H1 (cell line): ENCODE data around the gene FLT3. TPM values are rescaled to one million over a fixed set of nuclear protein-coding genes. Genes with fewer than 3 reads are reported as not detected.

Experiments
- CTCF ChIA-PET: fragments of 300-600 bp; sonication (Branson Sonifier 250); formaldehyde crosslinking; loops from one replicate; lab custom pipeline; 2021; ENCODE audit not compliant: partially characterized antibody; lab: Charles Lee
- POLR2A ChIA-PET: fragments of 300-600 bp; sonication (Branson Sonifier 250); formaldehyde crosslinking; loops from one replicate; lab custom pipeline; 2021; ENCODE audit warnings: inconsistent platforms; ENCODE audit not compliant: partially characterized antibody; lab: Charles Lee
- DNase-seq, 2 experiments: peaks; one replicate each; pipeline versions ENCODE4 v3.0.0 to v3.0.0-alpha.2; 2010 to 2022; ENCODE audit warnings: low spot score in 2 of 2, low read depth in 1 of 2, mixed read lengths in 1 of 2
- FAIRE-seq: peaks from 2 replicates; lab custom pipeline; 2011; peaks lifted over from hg19 to GRCh38; lab: Jason Lieb, UNC
- H2AFZ ChIP-seq: 2 replicates; pipeline ENCODE4 v1.8.1; 2012; ENCODE audit warnings: low read length, inconsistent platforms
- H2AK5ac ChIP-seq: 2 replicates; pipeline ENCODE4 v1.6.1; 2013; ENCODE audit warnings: low read depth, low read length
- H2BK120ac ChIP-seq: replicated peaks from 2 replicates; pipeline ENCODE3; 2013; ENCODE audit warnings: low read depth, low read length, inconsistent platforms
- H2BK12ac ChIP-seq: 2 replicates; pipeline ENCODE4 v1.6.1; 2013; ENCODE audit warnings: low read depth, low read length
- H2BK15ac ChIP-seq: 2 replicates; pipeline ENCODE4 v1.6.1; 2013; ENCODE audit warnings: low read length
- H2BK20ac ChIP-seq: 2 replicates; pipeline ENCODE4 v1.6.1; 2013; ENCODE audit warnings: low read length
- H2BK5ac ChIP-seq: 2 replicates; pipeline ENCODE4 v1.6.1; 2013; ENCODE audit warnings: low read depth, low read length
- H3K14ac ChIP-seq: 2 replicates; pipeline ENCODE4 v1.6.1; 2013; ENCODE audit warnings: inconsistent platforms; ENCODE audit not compliant: insufficient read length
- H3K18ac ChIP-seq: 2 replicates; pipeline ENCODE4 v1.6.1; 2013; ENCODE audit warnings: low read length; ENCODE audit errors: extremely low read depth
- H3K23ac ChIP-seq: 2 replicates; pipeline ENCODE4 v1.6.1; 2013; ENCODE audit warnings: inconsistent platforms; ENCODE audit not compliant: insufficient read length
- H3K23me2 ChIP-seq: 2 replicates; pipeline ENCODE4 v1.6.1; 2013; ENCODE audit warnings: low read depth, low read length
- H3K27ac ChIP-seq: 2 replicates; pipeline ENCODE4 v1.6.1; 2011; ENCODE audit warnings: low read depth, low read length, inconsistent platforms
- H3K27me3 ChIP-seq, 4 experiments: replicated peaks in 1 of 4; 1 replicate in 1 of 4; 2 replicates in 3 of 4; pipeline versions ENCODE4 v1.6.1 to v1.8.1; 2011 to 2013; ENCODE audit warnings: low read length in 3 of 4, mild to moderate bottlenecking in 3 of 4, inconsistent platforms in 2 of 4, mixed read lengths in 2 of 4, moderate library complexity in 1 of 4; ENCODE audit not compliant: control insufficient read depth in 3 of 4, insufficient read depth in 3 of 4; ENCODE audit errors: extremely low read depth in 1 of 4
- H3K36me3 ChIP-seq, 4 experiments: 2 replicates each; pipeline versions ENCODE4 v1.6.1 to v1.8.1; 2011 to 2013; ENCODE audit warnings: mild to moderate bottlenecking in 4 of 4, low read length in 3 of 4, moderate library complexity in 2 of 4, control low read depth in 1 of 4, inconsistent platforms in 1 of 4; ENCODE audit not compliant: insufficient read depth in 4 of 4, control insufficient read depth in 2 of 4
- H3K4ac ChIP-seq: replicated peaks from 2 replicates; pipeline ENCODE3; 2013; ENCODE audit warnings: low read length, low read depth, mixed read lengths, inconsistent platforms; ENCODE audit not compliant: insufficient read length
- H3K4me1 ChIP-seq, 4 experiments: replicated peaks in 1 of 4; 1 replicate in 1 of 4; 2 replicates in 3 of 4; pipeline versions ENCODE4 v1.6.1 to v1.8.1; 2011 to 2013; ENCODE audit warnings: low read length in 3 of 4, inconsistent platforms in 2 of 4, mixed read lengths in 1 of 4; ENCODE audit not compliant: insufficient read depth in 4 of 4, control insufficient read depth in 3 of 4
- H3K4me2 ChIP-seq, 2 experiments: 2 replicates each; pipeline versions ENCODE4 v1.6.1 to v1.8.1; 2011 to 2013; ENCODE audit warnings: low read depth in 2 of 2, low read length in 2 of 2, control low read depth in 1 of 2, inconsistent platforms in 1 of 2, mild to moderate bottlenecking in 1 of 2; ENCODE audit not compliant: insufficient read depth in 1 of 2
- H3K4me3 ChIP-seq, 4 experiments: fragments of 200-600, 300-600 bp in 1 of 4; sonication (generic), shearing (Covaris generic), sonication (Bioruptor Twin) in 1 of 4; 2 replicates each; pipeline versions ENCODE4 v1.5.1 to v1.8.1; 2011 to 2016; ENCODE audit warnings: low read length in 4 of 4, low read depth in 3 of 4, control low read depth in 2 of 4, inconsistent platforms in 2 of 4, mild to moderate bottlenecking in 2 of 4, mixed read lengths in 1 of 4, moderate library complexity in 1 of 4; ENCODE audit not compliant: insufficient read depth in 2 of 4; ENCODE audit errors: extremely low read depth in 1 of 4
- H3K56ac ChIP-seq: replicated peaks from 2 replicates; pipeline ENCODE3; 2013; ENCODE audit warnings: low read depth, mild to moderate bottlenecking, mixed read lengths, low read length, inconsistent platforms; ENCODE audit not compliant: insufficient read length
- H3K79me1 ChIP-seq: 2 replicates; pipeline ENCODE4 v1.6.1; 2013; ENCODE audit warnings: low read depth, low read length, control low read depth
- H3K79me2 ChIP-seq, 2 experiments: 2 replicates each; pipeline versions ENCODE4 v1.6.1 to v1.8.1; 2012 to 2013; ENCODE audit warnings: low read length in 2 of 2, mild to moderate bottlenecking in 2 of 2, inconsistent platforms in 1 of 2; ENCODE audit not compliant: insufficient read depth in 2 of 2, control insufficient read depth in 1 of 2
- H3K9ac ChIP-seq, 4 experiments: replicated peaks in 1 of 4; 1 replicate in 1 of 4; 2 replicates in 3 of 4; pipeline versions ENCODE4 v1.6.1 to v1.8.1; 2011 to 2013; ENCODE audit warnings: low read depth in 3 of 4, low read length in 3 of 4, control low read depth in 2 of 4, mild to moderate bottlenecking in 2 of 4, moderate library complexity in 2 of 4, inconsistent platforms in 1 of 4; ENCODE audit errors: extremely low read depth in 1 of 4
- H3K9me3 ChIP-seq, 2 experiments: 2 replicates each; pipeline versions ENCODE4 v1.6.1 to v1.8.1; 2012 to 2013; ENCODE audit warnings: mild to moderate bottlenecking in 2 of 2, moderate library complexity in 2 of 2, control low read depth in 1 of 2, inconsistent platforms in 1 of 2, low read depth in 1 of 2, low read length in 1 of 2, mixed read lengths in 1 of 2; ENCODE audit not compliant: insufficient read depth in 2 of 2
- H4K20me1 ChIP-seq, 2 experiments: replicated peaks in 1 of 2; 2 replicates each; pipeline versions ENCODE3 to v1.8.1; 2011 to 2013; ENCODE audit warnings: inconsistent platforms in 2 of 2, low read length in 2 of 2, mild to moderate bottlenecking in 1 of 2; ENCODE audit not compliant: insufficient read depth in 2 of 2, control insufficient read depth in 1 of 2
- H4K5ac ChIP-seq: 2 replicates; pipeline ENCODE4 v1.6.1; 2013; ENCODE audit warnings: low read length, low read depth, mixed read lengths, inconsistent platforms; ENCODE audit not compliant: insufficient read length
- H4K8ac ChIP-seq: 2 replicates; pipeline ENCODE4 v1.8.0; 2013; ENCODE audit warnings: mild to moderate bottlenecking, moderate library complexity, low read length, inconsistent platforms; ENCODE audit not compliant: insufficient read depth; ENCODE audit errors: extremely low read depth
- H4K91ac ChIP-seq: replicated peaks from 2 replicates; pipeline ENCODE3; 2013; ENCODE audit warnings: low read length, mixed read lengths, inconsistent platforms; ENCODE audit not compliant: insufficient read length
- EZH2 ChIP-seq: fragments of 200-600 bp; sonication (generic); IDR thresholded peaks from 2 replicates; pipeline ENCODE4 v1.7.1; 2012; ENCODE audit warnings: low read depth, mild to moderate bottlenecking, moderate library complexity, low read length, inconsistent platforms; ENCODE audit not compliant: severe bottlenecking
- RAD21 ChIP-seq, 2 experiments: IDR thresholded peaks in 1 of 2; conservative IDR thresholded peaks in 1 of 2; 2 replicates each; pipeline ENCODE4 v1.6.1; 2011; ENCODE audit warnings: low read depth in 2 of 2, low read length in 2 of 2, improper control_type of control experiment in 1 of 2, inconsistent platforms in 1 of 2, mild to moderate bottlenecking in 1 of 2, moderate library complexity in 1 of 2
- SUZ12 ChIP-seq: fragments of 200-600 bp; sonication (generic); IDR thresholded peaks from 2 replicates; pipeline ENCODE4 v1.6.1; 2012; ENCODE audit warnings: mild to moderate bottlenecking, inconsistent platforms, low read length, moderate library complexity, mixed read lengths
- WGBS, 2 experiments: shearing (Covaris generic) in 1 of 2; methylation state at CpG; one replicate each; pipeline versions ENCODE4 v1.1.6 to v1.1.7; 2013 to 2015; ENCODE audit warnings: low lambda C conversion rate in 2 of 2, mixed read lengths in 2 of 2, inconsistent platforms in 1 of 2, low coverage in 1 of 2, missing lambda C conversion rate in 1 of 2; ENCODE audit not compliant: insufficient replicate concordance in 2 of 2, insufficient coverage in 1 of 2, insufficient read length in 1 of 2; ENCODE audit errors: extremely low coverage in 1 of 2, missing lambda C conversion rate in 1 of 2; 5-methylcytosine and 5-hydroxymethylcytosine counted together
- polyA plus RNA-seq, 7 experiments: library from polyadenylated mRNA; depleted of rRNA in 3 of 7; stranded (reverse) in 5 of 7; unstranded in 2 of 7; fragments of >200 nt in 5 of 7; fragments of 200-250 nt in 2 of 7; gene quantifications; 1 replicate in 5 of 7; 2 replicates in 1 of 7; 4 replicates in 1 of 7; pipeline versions ENCODE4 v1.2.1 to v1.2.3, GENCODE V29; 2011 to 2013; ENCODE audit warnings: missing spikeins in 2 of 7, mixed read lengths in 2 of 7
- total RNA-seq: library from RNA; stranded (reverse); fragmentation: NEBNext Ultra II Directional; extraction: Animal tissue kit (Norgen Biotek cat#: 25700); gene quantifications from 2 replicates; pipeline ENCODE4 v1.2.1, GENCODE V29; 2021

FLT3 gene
- total and polyA plus RNA-seq, 2 of the 8 experiments (the other 6 are each of a cell fraction or from before 2014, with no cell fraction given), result 0.44 to 0.71 TPM

DNA sequence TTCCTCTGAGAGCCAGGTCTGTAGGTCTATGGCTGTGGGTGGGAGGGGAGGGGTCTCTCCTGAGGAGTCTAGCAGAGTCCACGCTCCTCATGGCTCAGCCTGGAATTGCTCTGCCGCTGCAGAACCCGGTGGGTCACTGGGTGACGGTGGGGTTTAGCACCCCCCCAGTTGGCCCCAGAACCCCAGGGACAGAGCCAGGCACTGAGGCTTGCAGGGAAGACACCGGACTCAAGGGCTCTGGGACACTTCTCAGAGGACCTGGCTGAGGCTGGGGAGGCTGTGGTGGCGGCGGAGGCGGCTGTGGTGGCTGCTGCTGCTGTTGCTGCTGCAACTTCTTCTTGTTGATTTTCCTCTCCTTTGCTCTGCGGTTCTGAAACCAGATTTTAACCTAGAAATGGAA is 137.4 kb downstream of the FLT3 start:
- Histone ChIP-seq H3K23ac (no peak overlapping the region), H4K5ac (no peak overlapping the region), H4K20me1 (peaks cover 24 to 41% of the 10 kb centered on the region in 2 experiments), H3K27me3 (peaks cover 92 to 100% (median 98%) of the 10 kb centered on the region in 4 experiments), H2AFZ (no peak overlapping the region), H3K18ac (no peak overlapping the region), H3K79me1 (no peaks in the 10 kb centered on the region), H3K4ac (no peak overlapping the region), H3K4me2 (peak overlapping the region in 1 of 2 experiments; percentile 10; a peak in 1 of 4 replicates), H3K23me2 (peaks cover 4% of the 10 kb centered on the region; the same call in 1 of the 2 replicates), H4K91ac (no peak overlapping the region), H3K79me2 (no peaks in the 10 kb centered on the region), H2AK5ac (no peak overlapping the region), H2BK5ac (no peak overlapping the region), H3K36me3 (peaks cover 0 to under 1% (median 0%) of the 10 kb centered on the region in 4 experiments; a peak in 1 of 8 replicates), H3K14ac (no peak overlapping the region), H2BK120ac (no peak overlapping the region), H3K56ac (no peak overlapping the region), H2BK20ac (no peak overlapping the region), H3K9me3 (no peaks in the 10 kb centered on the region), H3K4me1 (peaks cover 10 to 35% (median 20%) of the 10 kb centered on the region in 4 experiments; a peak in 6 of 7 replicates), H3K4me3 (no peak overlapping the region), H2BK15ac (no peak overlapping the region), H2BK12ac (no peak overlapping the region), H4K8ac (no peak overlapping the region), H3K9ac (no peak overlapping the region), H3K27ac (no peak overlapping the region)
- POLR2A ChIA-PET, result no interaction called here
- TF ChIP-seq SUZ12 (peak; percentile 81; the same call in 1 of the 2 replicates), RAD21 (IDR thresholded peaks at IDR 0.05 in 1 of 2, conservative IDR thresholded peaks at IDR 0.05 in 1 of 2; ENCODE audit: low read depth in 2 of 2, low read length in 2 of 2) (no peak), EZH2 (peak; percentile 77)
- DNase-seq, result no peak
- CTCF ChIA-PET, result interaction anchor here (0.6 to 19.7 kb wide), 7 partner anchors 8 to 1711 kb away, joined by 3 to 283 read pairs (median 7); partner anchors contain the start of genes CDX2 and URAD
- no peak for FAIRE-seq
- 13% methylated on average over 9 of the region's 9 CpGs; no CpG with 5 or more reads in 1 of the 2 experiments for WGBS, 2 experiments
